ENCODE results near the gene ALG12.

The ALG12 gene

DNA sequence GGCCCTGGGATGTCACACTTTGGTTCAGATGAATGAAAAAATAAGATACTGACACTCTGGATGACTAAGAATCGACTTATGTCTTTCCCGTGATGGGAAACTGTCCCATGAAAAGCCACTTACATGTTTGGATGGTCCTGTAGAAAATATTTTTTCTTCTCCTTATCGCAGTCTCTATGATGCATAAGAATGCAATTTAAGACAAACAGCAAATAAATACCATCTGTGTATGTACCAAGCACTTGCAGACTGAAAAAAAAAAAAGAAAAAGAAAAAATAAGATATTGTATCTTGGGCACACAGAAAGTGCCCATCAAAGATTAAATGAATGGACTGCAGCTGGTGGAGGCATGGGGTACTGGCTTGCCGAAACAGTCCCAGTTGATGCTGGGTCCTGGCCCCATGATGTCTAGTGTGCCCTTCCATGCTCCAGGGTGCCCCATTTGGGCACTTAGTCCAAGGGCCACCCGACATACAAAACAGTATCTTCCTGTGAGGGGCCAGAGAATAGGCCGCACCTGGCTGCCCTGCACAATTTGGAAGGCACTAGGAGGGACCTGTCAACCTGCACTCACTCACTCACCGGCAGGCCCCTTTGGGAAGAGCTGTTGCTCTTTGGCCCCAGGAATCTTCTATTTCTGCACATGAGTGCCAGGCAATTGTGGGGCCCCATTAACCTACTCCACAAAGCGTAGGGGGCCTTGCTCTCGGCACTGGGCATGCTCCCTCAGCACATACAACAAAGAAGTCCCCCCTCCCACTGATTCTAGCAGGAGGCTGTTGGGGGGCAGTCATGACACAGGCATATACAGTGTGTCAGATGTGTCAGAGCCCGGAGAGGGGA is 67.1 kb downstream of the ALG12 start:
- Histone ChIP-seq H3K4me3 (ENCODE audit: low read depth in 1 of 2, low read length in 2 of 2) (no peak overlapping the region), H3K36me3 (ENCODE audit: control insufficient read depth in 1 of 2, insufficient read depth in 2 of 2, low read length in 2 of 2) (no peaks in the 10 kb centered on the region), H3K4me1 (ENCODE audit: control insufficient read depth in 1 of 2, insufficient read depth in 2 of 2, low read length in 2 of 2) (peaks cover 12 to 38% of the 10 kb centered on the region in 2 donors), H3K9me3 (ENCODE audit: control insufficient read depth in 1 of 2, low read length in 2 of 2) (no peaks in the 10 kb centered on the region), H3K27ac (ENCODE audit: low read length) (no peak overlapping the region), H3K27me3 (ENCODE audit: low read depth, low read length) (no peaks in the 10 kb centered on the region)

Measured in muscle layer of duodenum (tissue), 2 donors.